ENCODE measurements around the gene PIEZO1. TPM values are rescaled to one million over a fixed set of nuclear protein-coding genes. Genes with fewer than 3 reads are reported as not detected.

The PIEZO1 gene
- total RNA-seq, 2 donors from 2014 or later, result 197 to 326 TPM

- no peaks in the 10 kb centered on the region for H3K9me3 Mint-ChIP-seq
- ATAC-seq (replicated peaks), result peak; percentile 82
- H3K27ac Mint-ChIP-seq, result peak within 1 kb of the TSS; percentile 89
- H3K27me3 Mint-ChIP-seq, result no peaks in the 10 kb centered on the region
- peaks cover 45% of the 10 kb centered on the region for H3K36me3 Mint-ChIP-seq (ENCODE audit: low read depth)
- peak within 1 kb of the TSS; percentile 84 for H3K4me3 Mint-ChIP-seq
- H3K4me1 Mint-ChIP-seq, result peaks cover 7% of the 10 kb centered on the region
These were observed 26.9 kb upstream of the PIEZO1 start, which contains the start of gene APRT for GRCh38 chr16:88811769-88812512. APRT (minus strand) TSS chr16:88811928; CDS start chr16:88811899, 29 bp downstream.

GRCh38 chr16:88810912-88811768, 26.1 kb upstream of the PIEZO1 start:
- no peaks in the 10 kb centered on the region for H3K27me3 Mint-ChIP-seq

GRCh38 chr16:88810166-88810911, 25.3 kb upstream of the PIEZO1 start:
- ATAC-seq (replicated peaks), result no peak
- peaks cover 7% of the 10 kb centered on the region for H3K4me1 Mint-ChIP-seq
- no peaks in the 10 kb centered on the region for H3K9me3 Mint-ChIP-seq
- no peaks in the 10 kb centered on the region for H3K27me3 Mint-ChIP-seq
- H3K36me3 Mint-ChIP-seq (ENCODE audit: low read depth), result peaks cover 61% of the 10 kb centered on the region
- peak overlapping the region; percentile 89 for H3K27ac Mint-ChIP-seq
- peak overlapping the region; percentile 84 for H3K4me3 Mint-ChIP-seq

More at GRCh38 chr16:88810912-88811768, 26.1 kb upstream of the PIEZO1 start:
- Mint-ChIP-seq H3K27ac (peak overlapping the region; percentile 89), H3K9me3 (no peaks in the 10 kb centered on the region), H3K4me1 (peaks cover 7% of the 10 kb centered on the region), H3K4me3 (peak overlapping the region; percentile 84), H3K36me3 (ENCODE audit: low read depth) (peaks cover 53% of the 10 kb centered on the region)
- peak; percentile 55 for ATAC-seq (replicated peaks)

GRCh38 chr16:88809676-88810165, 24.7 kb upstream of the PIEZO1 start:
- H3K27me3 Mint-ChIP-seq, result no peaks in the 10 kb centered on the region
- no peaks in the 10 kb centered on the region for H3K9me3 Mint-ChIP-seq
- ATAC-seq (replicated peaks), result no peak
- H3K27ac Mint-ChIP-seq, result peak overlapping the region; percentile 89
- H3K4me1 Mint-ChIP-seq, result peaks cover 7% of the 10 kb centered on the region
- peaks cover 67% of the 10 kb centered on the region for H3K36me3 Mint-ChIP-seq (ENCODE audit: low read depth)
- H3K4me3 Mint-ChIP-seq, result peak overlapping the region; percentile 84

GRCh38 chr16:88809068-88809675, 24.2 kb upstream of the PIEZO1 start:
- Mint-ChIP-seq H3K4me1 (peaks cover 7% of the 10 kb centered on the region), H3K36me3 (ENCODE audit: low read depth) (peaks cover 73% of the 10 kb centered on the region)
- no peak for ATAC-seq (replicated peaks)

GRCh38 chr16:88807626-88808453, 22.8 kb upstream of the PIEZO1 start:
- Mint-ChIP-seq H3K4me3 (peak overlapping the region; percentile 84), H3K27me3 (no peaks in the 10 kb centered on the region), H3K9me3 (no peaks in the 10 kb centered on the region), H3K36me3 (ENCODE audit: low read depth) (peaks cover 80% of the 10 kb centered on the region), H3K27ac (no peak overlapping the region), H3K4me1 (peaks cover 7% of the 10 kb centered on the region)
- ATAC-seq (replicated peaks), result no peak

More at GRCh38 chr16:88809068-88809675, 24.2 kb upstream of the PIEZO1 start:
- H3K27ac Mint-ChIP-seq, result peak overlapping the region; percentile 33
- H3K4me3 Mint-ChIP-seq, result peak overlapping the region; percentile 84
- H3K27me3 Mint-ChIP-seq, result no peaks in the 10 kb centered on the region
- no peaks in the 10 kb centered on the region for H3K9me3 Mint-ChIP-seq

GRCh38 chr16:88807142-88807625, 22.2 kb upstream of the PIEZO1 start:
- Mint-ChIP-seq H3K9me3 (no peaks in the 10 kb centered on the region), H3K27ac (no peak overlapping the region), H3K27me3 (no peaks in the 10 kb centered on the region), H3K4me3 (no peak overlapping the region), H3K36me3 (ENCODE audit: low read depth) (peaks cover 83% of the 10 kb centered on the region), H3K4me1 (peaks cover 7% of the 10 kb centered on the region)
- ATAC-seq (replicated peaks), result no peak

GRCh38 chr16:88806491-88807111, 21.6 kb upstream of the PIEZO1 start:
- no peak for ATAC-seq (replicated peaks)
- H3K27ac Mint-ChIP-seq, result no peak overlapping the region
- peaks cover 83% of the 10 kb centered on the region for H3K36me3 Mint-ChIP-seq (ENCODE audit: low read depth)
- no peaks in the 10 kb centered on the region for H3K9me3 Mint-ChIP-seq
- no peak overlapping the region for H3K4me3 Mint-ChIP-seq
- no peaks in the 10 kb centered on the region for H3K27me3 Mint-ChIP-seq
- peaks cover 7% of the 10 kb centered on the region for H3K4me1 Mint-ChIP-seq

GRCh38 chr16:88805887-88806393, 20.9 kb upstream of the PIEZO1 start:
- peaks cover 78% of the 10 kb centered on the region for H3K36me3 Mint-ChIP-seq (ENCODE audit: low read depth)
- H3K27me3 Mint-ChIP-seq, result no peaks in the 10 kb centered on the region
- H3K4me3 Mint-ChIP-seq, result no peak overlapping the region
- no peak overlapping the region for H3K27ac Mint-ChIP-seq
- peaks cover 7% of the 10 kb centered on the region for H3K4me1 Mint-ChIP-seq
- no peak for ATAC-seq (replicated peaks)
- H3K9me3 Mint-ChIP-seq, result no peaks in the 10 kb centered on the region

- no peaks in the 10 kb centered on the region for H3K9me3 Mint-ChIP-seq
- H3K36me3 Mint-ChIP-seq (ENCODE audit: low read depth), result peaks cover 72% of the 10 kb centered on the region
- H3K27ac Mint-ChIP-seq, result no peak overlapping the region
- no peak for ATAC-seq (replicated peaks)
- H3K4me1 Mint-ChIP-seq, result peaks cover 13% of the 10 kb centered on the region
- no peaks in the 10 kb centered on the region for H3K27me3 Mint-ChIP-seq
- H3K4me3 Mint-ChIP-seq, result peak overlapping the region; percentile 60
These were observed 20.3 kb upstream of the PIEZO1 start for GRCh38 chr16:88805340-88805715.

GRCh38 chr16:88804552-88805339, 19.7 kb upstream of the PIEZO1 start:
- H3K27ac Mint-ChIP-seq, result no peak overlapping the region
- ATAC-seq (replicated peaks), result peak; percentile 24
- H3K9me3 Mint-ChIP-seq, result no peaks in the 10 kb centered on the region
- peaks cover 66% of the 10 kb centered on the region for H3K36me3 Mint-ChIP-seq (ENCODE audit: low read depth)
- peaks cover 13% of the 10 kb centered on the region for H3K4me1 Mint-ChIP-seq
- peak overlapping the region; percentile 60 for H3K4me3 Mint-ChIP-seq
- H3K27me3 Mint-ChIP-seq, result no peaks in the 10 kb centered on the region

- no peaks in the 10 kb centered on the region for H3K27me3 Mint-ChIP-seq
- no peak for ATAC-seq (replicated peaks)
- H3K9me3 Mint-ChIP-seq, result no peaks in the 10 kb centered on the region
- peaks cover 60% of the 10 kb centered on the region for H3K36me3 Mint-ChIP-seq (ENCODE audit: low read depth)
- H3K4me3 Mint-ChIP-seq, result peak overlapping the region; percentile 60
- H3K27ac Mint-ChIP-seq, result no peak overlapping the region
- H3K4me1 Mint-ChIP-seq, result peaks cover 9% of the 10 kb centered on the region
These were observed 19.1 kb upstream of the PIEZO1 start for GRCh38 chr16:88804173-88804551.
